Measurements from ENCODE around the gene RAET1L.
"Not testable (repeated sequence)": the region's sequence is repeated elsewhere in the genome, so short reads cannot be mapped to it uniquely, and the experiment has no call there.

Gene RAET1L

DNA sequence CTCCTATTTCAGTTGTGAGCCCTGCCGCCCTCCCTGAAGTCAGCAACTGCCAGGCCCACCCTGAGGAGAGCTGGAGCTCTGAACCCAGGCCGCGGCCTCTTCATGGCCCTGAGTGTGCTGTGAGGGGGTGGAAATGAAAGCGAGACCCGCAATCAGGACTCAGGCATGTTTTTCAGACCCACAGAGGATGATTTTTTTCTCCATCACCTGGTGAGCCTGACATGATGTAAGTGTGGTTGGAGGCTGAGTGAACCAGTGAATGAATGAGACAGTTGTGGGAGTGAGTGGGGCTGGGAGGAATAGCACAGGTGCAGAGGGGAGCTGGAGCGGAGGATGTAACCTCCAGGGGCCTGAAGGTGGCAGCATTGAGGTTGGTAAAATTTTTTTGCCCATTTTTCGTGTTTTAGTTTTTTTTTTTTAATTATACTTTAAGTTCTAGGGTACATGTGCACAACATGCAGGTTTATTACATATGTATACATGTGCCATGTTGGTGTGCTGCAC, 18.3 kb downstream of the RAET1L start:
- peaks cover 20% of the 10 kb centered on the region for H3K4me1 ChIP-seq (ENCODE audit: control insufficient read depth, insufficient read depth, low read length, poor library complexity, severe bottlenecking)
- no peak overlapping the region for H3K27ac ChIP-seq (ENCODE audit: insufficient read depth, low read length, poor library complexity, severe bottlenecking)
- no peak for DNase-seq
- no peak overlapping the region for H3K4me3 ChIP-seq (ENCODE audit: insufficient read depth, low read depth, low read length, poor library complexity, severe bottlenecking)
- H3K36me3 ChIP-seq (ENCODE audit: control insufficient read depth, insufficient read depth, low read length), result no peaks in the 10 kb centered on the region
- H3K27me3 ChIP-seq (replicated peaks; ENCODE audit: control insufficient read depth, insufficient read depth, low read length, poor library complexity, severe bottlenecking), result no peaks in the 10 kb centered on the region
- H3K9me3 ChIP-seq (ENCODE audit: control insufficient read depth, low read length), result no peaks in the 10 kb centered on the region

DNA sequence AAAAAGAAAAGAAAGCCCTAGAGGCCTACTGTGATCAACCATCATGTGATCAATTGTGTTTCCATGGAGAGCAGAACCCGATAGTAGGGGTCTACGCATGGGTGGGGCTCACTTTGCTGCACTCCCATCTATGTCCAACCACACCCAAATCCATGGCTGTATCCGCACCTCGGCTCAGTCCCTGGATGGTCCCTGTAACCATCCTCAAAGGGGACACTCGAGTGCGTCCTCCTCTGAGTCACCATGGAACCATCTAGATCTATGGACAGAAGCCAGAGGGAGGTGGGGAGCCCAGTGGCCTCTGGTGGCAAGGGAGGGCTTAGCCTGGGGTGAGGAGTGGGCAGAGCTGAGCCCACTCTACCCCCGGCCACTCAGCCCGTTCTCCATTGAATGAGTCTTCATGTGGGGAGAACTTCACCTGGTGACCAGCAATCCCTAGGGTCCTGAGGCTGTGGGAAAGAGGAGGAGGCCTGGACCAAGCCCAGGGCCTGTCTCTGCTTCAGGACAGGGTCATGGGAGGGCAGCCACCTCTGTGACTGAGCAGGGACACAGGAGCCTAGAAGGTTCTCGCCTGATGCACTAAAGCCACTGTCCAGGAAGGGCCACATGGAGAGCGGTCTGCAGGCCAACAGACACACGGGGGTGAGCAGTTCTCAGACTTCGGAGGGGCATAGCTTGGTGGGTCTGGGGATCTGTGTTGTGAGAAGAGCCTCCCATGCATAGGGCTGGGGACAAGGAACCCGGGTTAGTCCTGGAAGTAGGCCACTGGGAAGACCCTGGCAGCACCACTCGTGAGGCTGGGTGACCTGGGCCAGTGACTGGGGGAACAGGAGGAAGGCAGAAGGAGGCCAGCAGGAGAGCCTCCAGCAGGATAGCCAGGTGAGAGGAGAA, 19.3 kb downstream of the RAET1L start:
- DNase-seq, result no peak
- H3K27me3 ChIP-seq (replicated peaks; ENCODE audit: control insufficient read depth, insufficient read depth, low read length, poor library complexity, severe bottlenecking), result no peaks in the 10 kb centered on the region
- peak overlapping the region; percentile 90 for H3K4me3 ChIP-seq (ENCODE audit: insufficient read depth, low read depth, low read length, poor library complexity, severe bottlenecking)
- H3K9me3 ChIP-seq (ENCODE audit: control insufficient read depth, low read length), result no peaks in the 10 kb centered on the region
- H3K4me1 ChIP-seq (ENCODE audit: control insufficient read depth, insufficient read depth, low read length, poor library complexity, severe bottlenecking), result peaks cover 20% of the 10 kb centered on the region
- peak overlapping the region; percentile 87 for H3K27ac ChIP-seq (ENCODE audit: insufficient read depth, low read length, poor library complexity, severe bottlenecking)
- H3K36me3 ChIP-seq (ENCODE audit: control insufficient read depth, insufficient read depth, low read length), result no peaks in the 10 kb centered on the region

DNA sequence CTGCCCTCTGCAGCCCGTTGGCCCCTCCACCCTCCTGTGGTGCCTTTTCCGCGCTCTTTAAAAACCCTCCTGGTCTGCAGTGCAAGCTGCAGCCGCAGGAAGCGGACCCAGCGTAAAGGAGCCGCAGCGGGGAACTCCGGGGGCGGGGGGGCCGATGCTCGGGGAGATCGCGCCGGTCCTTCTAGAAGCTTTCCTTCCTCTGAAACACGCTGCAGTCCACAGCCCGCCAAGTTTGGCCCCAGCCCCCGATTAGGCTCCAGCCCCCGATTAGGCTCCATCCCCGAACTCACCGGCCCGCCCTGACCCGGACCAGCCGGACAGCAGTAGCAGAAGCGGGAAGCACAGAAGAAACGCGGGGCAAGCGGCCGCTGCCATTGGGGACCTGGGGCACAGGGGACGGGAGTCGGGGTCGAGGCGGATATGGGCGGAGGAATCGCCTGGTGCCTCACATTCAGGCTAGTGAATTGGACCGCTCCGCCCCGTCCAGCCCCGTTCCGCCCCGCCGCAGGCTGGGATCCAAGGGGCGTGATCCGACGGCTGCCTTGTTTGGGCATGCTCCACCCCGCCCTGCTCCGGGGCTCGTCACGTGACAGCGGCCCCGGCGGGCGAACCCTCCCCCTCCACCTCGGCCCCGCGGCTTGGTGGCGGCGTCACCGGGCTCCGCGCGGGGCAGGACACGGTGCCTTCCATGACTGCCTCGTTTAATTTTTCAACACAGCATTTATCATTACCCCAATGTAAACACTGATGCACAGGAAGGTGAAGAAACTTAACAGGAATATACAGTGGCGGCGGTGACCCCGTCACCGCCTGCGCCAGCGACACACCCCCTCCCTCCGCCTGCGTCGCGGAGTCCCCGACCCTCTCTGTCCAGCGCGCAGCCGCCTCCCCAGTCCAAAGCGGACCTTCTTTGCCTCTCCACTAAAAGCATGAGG, 20.3 kb downstream of the RAET1L start:
- H3K36me3 ChIP-seq (ENCODE audit: control insufficient read depth, insufficient read depth, low read length), result no peaks in the 10 kb centered on the region
- no peaks in the 10 kb centered on the region for H3K27me3 ChIP-seq (replicated peaks; ENCODE audit: control insufficient read depth, insufficient read depth, low read length, poor library complexity, severe bottlenecking)
- peak; percentile 85 to 90 (median 85) for DNase-seq
- no peaks in the 10 kb centered on the region for H3K9me3 ChIP-seq (ENCODE audit: control insufficient read depth, low read length)
- H3K27ac ChIP-seq (ENCODE audit: insufficient read depth, low read length, poor library complexity, severe bottlenecking), result peak overlapping the region; percentile 87
- peak overlapping the region; percentile 90 for H3K4me3 ChIP-seq (ENCODE audit: insufficient read depth, low read depth, low read length, poor library complexity, severe bottlenecking)
- H3K4me1 ChIP-seq (ENCODE audit: control insufficient read depth, insufficient read depth, low read length, poor library complexity, severe bottlenecking), result peaks cover 20% of the 10 kb centered on the region

DNA sequence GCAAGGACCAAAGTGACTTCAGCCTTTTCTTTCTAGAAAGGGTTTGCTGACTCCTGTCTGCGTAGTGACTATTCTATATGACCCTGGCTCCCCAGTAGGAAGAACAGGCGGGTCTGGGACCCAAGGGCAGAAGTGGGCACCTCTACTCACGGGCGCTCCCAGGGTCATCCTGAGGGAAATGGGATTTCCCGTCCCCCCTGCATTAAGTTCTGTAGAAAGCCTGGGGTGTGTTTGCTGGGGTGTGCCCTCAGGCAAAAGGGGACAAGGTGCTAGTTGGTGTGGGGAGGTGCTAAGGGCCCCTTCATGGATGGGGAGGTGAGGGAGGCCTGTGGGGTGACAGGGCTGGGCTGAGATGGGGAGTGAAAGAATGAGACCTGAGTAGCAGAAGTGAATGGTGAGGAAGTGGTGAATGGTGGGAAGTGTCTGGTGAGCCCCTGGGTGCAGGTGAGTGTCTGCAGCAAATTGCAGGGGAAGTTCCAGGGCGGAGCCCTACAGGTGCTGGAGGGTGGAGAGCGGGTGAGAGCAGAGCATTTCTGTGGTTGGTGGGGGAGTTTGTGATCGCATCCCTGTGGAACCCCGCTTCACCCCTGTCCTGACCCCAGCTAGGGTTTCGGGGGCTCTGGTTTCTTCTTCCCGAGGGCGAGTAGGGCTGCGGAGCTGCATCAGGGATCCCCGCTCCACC, 21.1 kb downstream of the RAET1L start:
- peak overlapping the region; percentile 87 for H3K27ac ChIP-seq (ENCODE audit: insufficient read depth, low read length, poor library complexity, severe bottlenecking)
- peak; percentile 56 to 68 (median 66) for DNase-seq

DNA sequence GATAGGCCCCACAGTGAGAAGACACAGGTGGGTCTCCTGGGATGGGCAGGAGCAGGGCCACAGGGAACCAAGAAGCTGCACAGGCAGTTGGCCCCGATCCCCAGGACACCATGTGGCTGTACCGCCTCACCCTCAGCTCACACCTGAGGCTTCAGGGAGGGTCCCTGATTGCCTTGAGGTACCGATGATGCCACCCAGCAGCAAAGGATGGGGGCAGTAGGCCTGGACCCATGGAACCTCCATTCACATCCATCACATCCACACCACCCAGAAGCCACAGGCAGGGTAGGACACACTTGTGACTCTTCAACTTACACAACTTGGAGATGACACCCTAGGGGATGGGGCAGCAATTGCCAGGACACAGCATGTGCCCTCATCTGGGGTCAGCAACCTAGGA, 21.7 kb downstream of the RAET1L start:
- not testable (repeated sequence) for DNase-seq; H3K27me3 ChIP-seq (replicated peaks; ENCODE audit: control insufficient read depth, insufficient read depth, low read length, poor library complexity, severe bottlenecking); H3K36me3 ChIP-seq (ENCODE audit: control insufficient read depth, insufficient read depth, low read length); H3K4me3 ChIP-seq (ENCODE audit: insufficient read depth, low read depth, low read length, poor library complexity, severe bottlenecking); H3K27ac ChIP-seq (ENCODE audit: insufficient read depth, low read length, poor library complexity, severe bottlenecking); H3K9me3 ChIP-seq (ENCODE audit: control insufficient read depth, low read length)
- peaks cover 20% of the 10 kb centered on the region for H3K4me1 ChIP-seq (ENCODE audit: control insufficient read depth, insufficient read depth, low read length, poor library complexity, severe bottlenecking)

More for the DNA sequence above, 21.1 kb downstream of the RAET1L start:
- Histone ChIP-seq H3K4me1 (ENCODE audit: control insufficient read depth, insufficient read depth, low read length, poor library complexity, severe bottlenecking) (peaks cover 20% of the 10 kb centered on the region), H3K27me3 (replicated peaks; ENCODE audit: control insufficient read depth, insufficient read depth, low read length, poor library complexity, severe bottlenecking) (no peaks in the 10 kb centered on the region), H3K9me3 (ENCODE audit: control insufficient read depth, low read length) (no peaks in the 10 kb centered on the region), H3K36me3 (ENCODE audit: control insufficient read depth, insufficient read depth, low read length) (no peaks in the 10 kb centered on the region), H3K4me3 (ENCODE audit: insufficient read depth, low read depth, low read length, poor library complexity, severe bottlenecking) (peak overlapping the region; percentile 90)

DNA sequence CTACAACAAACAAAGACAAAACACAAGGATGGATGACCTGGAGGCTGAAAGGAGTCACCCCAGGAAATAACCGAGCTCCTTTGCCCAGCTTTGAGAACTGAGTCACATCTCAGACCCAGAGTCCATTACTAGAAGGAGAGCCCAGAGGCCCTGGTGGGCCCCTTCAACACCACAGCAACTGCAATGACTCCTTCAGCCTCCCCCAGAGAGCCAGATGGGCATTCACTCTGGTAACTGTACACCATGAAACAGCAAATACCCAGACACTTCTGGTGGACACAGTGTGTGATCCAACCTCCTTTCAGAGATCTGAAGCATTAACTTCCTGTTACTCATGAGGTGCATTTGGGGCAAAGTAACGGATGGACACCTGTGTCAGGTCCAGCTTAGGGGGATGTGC, 22.6 kb downstream of the RAET1L start:
- H3K27me3 ChIP-seq (replicated peaks; ENCODE audit: control insufficient read depth, insufficient read depth, low read length, poor library complexity, severe bottlenecking), result no peaks in the 10 kb centered on the region
- H3K4me1 ChIP-seq (ENCODE audit: control insufficient read depth, insufficient read depth, low read length, poor library complexity, severe bottlenecking), result peaks cover 20% of the 10 kb centered on the region
- no peak overlapping the region for H3K4me3 ChIP-seq (ENCODE audit: insufficient read depth, low read depth, low read length, poor library complexity, severe bottlenecking)
- H3K36me3 ChIP-seq (ENCODE audit: control insufficient read depth, insufficient read depth, low read length), result no peaks in the 10 kb centered on the region
- H3K9me3 ChIP-seq (ENCODE audit: control insufficient read depth, low read length), result no peaks in the 10 kb centered on the region
- no peak for DNase-seq
- no peak overlapping the region for H3K27ac ChIP-seq (ENCODE audit: insufficient read depth, low read length, poor library complexity, severe bottlenecking)

DNA sequence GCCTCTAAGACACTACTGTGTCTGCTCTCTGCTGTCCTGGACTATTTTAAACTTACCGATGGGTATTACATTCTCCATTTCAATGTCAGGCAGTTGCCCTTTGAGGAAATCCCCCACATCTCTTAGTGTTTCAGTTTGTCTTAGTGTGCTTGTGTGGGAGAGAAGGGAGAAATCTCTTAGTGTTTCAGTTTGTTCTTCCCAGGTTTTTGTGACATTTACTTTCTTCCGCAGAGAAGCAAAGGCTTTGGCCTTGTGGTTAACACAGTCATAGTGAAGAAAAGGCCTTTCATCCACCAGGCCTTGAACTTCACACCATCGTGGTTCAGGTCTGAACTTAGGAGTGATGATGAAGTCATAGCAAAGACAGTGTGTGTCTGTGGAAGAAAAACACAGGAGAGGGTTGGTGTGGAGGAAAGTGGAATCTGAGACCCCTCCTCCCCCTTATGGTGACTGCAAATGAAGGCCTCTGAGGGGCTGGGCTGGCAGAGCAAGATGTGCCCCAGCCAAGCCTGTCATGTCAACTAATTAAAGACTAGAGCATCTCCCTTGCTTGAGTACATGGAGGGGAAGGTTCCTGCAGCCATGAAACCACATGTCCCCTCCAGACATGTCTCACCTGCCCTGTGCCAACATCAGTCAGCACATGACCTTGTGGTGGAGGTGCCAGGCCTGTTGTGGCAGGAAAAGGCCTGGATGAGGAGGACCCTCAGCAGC, 23.9 kb downstream of the RAET1L start:
- DNase-seq, result no peak
- Histone ChIP-seq H3K27me3 (replicated peaks; ENCODE audit: control insufficient read depth, insufficient read depth, low read length, poor library complexity, severe bottlenecking) (no peaks in the 10 kb centered on the region), H3K9me3 (ENCODE audit: control insufficient read depth, low read length) (no peaks in the 10 kb centered on the region), H3K27ac (ENCODE audit: insufficient read depth, low read length, poor library complexity, severe bottlenecking) (no peak overlapping the region), H3K4me3 (ENCODE audit: insufficient read depth, low read depth, low read length, poor library complexity, severe bottlenecking) (no peak overlapping the region), H3K36me3 (ENCODE audit: control insufficient read depth, insufficient read depth, low read length) (no peaks in the 10 kb centered on the region), H3K4me1 (ENCODE audit: control insufficient read depth, insufficient read depth, low read length, poor library complexity, severe bottlenecking) (peaks cover 20% of the 10 kb centered on the region)

DNA sequence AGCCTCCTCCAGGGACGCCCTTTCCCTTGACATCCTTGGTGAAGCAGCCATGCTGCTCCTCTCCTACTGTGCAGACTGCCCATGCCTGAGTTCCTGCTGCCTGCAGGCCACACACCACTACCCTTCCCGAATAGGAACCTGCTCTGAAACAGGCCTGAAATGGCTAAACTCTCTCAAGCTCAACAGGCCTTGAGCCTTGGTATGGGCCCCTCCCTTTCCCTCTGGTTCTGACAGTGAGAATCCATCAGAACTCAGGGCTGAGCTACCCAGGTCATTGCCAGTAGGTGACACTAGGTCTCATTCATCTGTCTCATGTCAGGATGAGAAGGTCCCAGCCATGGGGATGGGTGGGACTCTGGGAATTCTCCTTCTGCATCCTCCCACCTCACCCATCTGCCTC, 25.7 kb downstream of the RAET1L start:
- Histone ChIP-seq H3K4me1 (ENCODE audit: control insufficient read depth, insufficient read depth, low read length, poor library complexity, severe bottlenecking) (peaks cover 7% of the 10 kb centered on the region), H3K36me3 (ENCODE audit: control insufficient read depth, insufficient read depth, low read length) (no peaks in the 10 kb centered on the region), H3K9me3 (ENCODE audit: control insufficient read depth, low read length) (no peaks in the 10 kb centered on the region), H3K27ac (ENCODE audit: insufficient read depth, low read length, poor library complexity, severe bottlenecking) (no peak overlapping the region), H3K4me3 (ENCODE audit: insufficient read depth, low read depth, low read length, poor library complexity, severe bottlenecking) (no peak overlapping the region), H3K27me3 (replicated peaks; ENCODE audit: control insufficient read depth, insufficient read depth, low read length, poor library complexity, severe bottlenecking) (peaks cover 10% of the 10 kb centered on the region)
- DNase-seq, result no peak

- Histone ChIP-seq H3K27ac (ENCODE audit: insufficient read depth, low read length, poor library complexity, severe bottlenecking) (no peak overlapping the region), H3K4me3 (ENCODE audit: insufficient read depth, low read depth, low read length, poor library complexity, severe bottlenecking) (no peak overlapping the region), H3K9me3 (ENCODE audit: control insufficient read depth, low read length) (no peaks in the 10 kb centered on the region), H3K27me3 (replicated peaks; ENCODE audit: control insufficient read depth, insufficient read depth, low read length, poor library complexity, severe bottlenecking) (peaks cover 28% of the 10 kb centered on the region), H3K4me1 (ENCODE audit: control insufficient read depth, insufficient read depth, low read length, poor library complexity, severe bottlenecking) (peaks cover 10% of the 10 kb centered on the region), H3K36me3 (ENCODE audit: control insufficient read depth, insufficient read depth, low read length) (no peaks in the 10 kb centered on the region)
- DNase-seq, result no peak
These were observed 29.4 kb downstream of the RAET1L start for GRCh38 chr6:149995971-149996370.

Data from effector memory CD4-positive, alpha-beta T cell (primary cell).